ENCODE data around the gene UVSSA.

GRCh38 chr4:1365271-1366178 lies 18.5 kb downstream of the UVSSA start:
- no peak for TF ChIP-seq POLR2AphosphoS5 (IDR thresholded peaks at IDR 0.05)
- TF ChIP-seq POLR2A (IDR thresholded peaks at IDR 0.05) = no peak
- no peak for TF ChIP-seq CTCF (IDR thresholded peaks at IDR 0.05)
- no peak for TF ChIP-seq EP300 (IDR thresholded peaks at IDR 0.05)

All from sigmoid colon (tissue), 4 donors.